Fibroblast of peridontal ligament (primary cell): Measurements from ENCODE around the gene PCSK6.
"Not testable (repeated sequence)": the region's sequence is repeated elsewhere in the genome, so short reads cannot be mapped to it uniquely, and the experiment has no call there.

Experiments
- DNase-seq: peaks from one replicate; pipeline ENCODE4 v3.0.0-alpha.2; 2010; ENCODE audit errors: extremely low read depth

The PCSK6 gene

DNA sequence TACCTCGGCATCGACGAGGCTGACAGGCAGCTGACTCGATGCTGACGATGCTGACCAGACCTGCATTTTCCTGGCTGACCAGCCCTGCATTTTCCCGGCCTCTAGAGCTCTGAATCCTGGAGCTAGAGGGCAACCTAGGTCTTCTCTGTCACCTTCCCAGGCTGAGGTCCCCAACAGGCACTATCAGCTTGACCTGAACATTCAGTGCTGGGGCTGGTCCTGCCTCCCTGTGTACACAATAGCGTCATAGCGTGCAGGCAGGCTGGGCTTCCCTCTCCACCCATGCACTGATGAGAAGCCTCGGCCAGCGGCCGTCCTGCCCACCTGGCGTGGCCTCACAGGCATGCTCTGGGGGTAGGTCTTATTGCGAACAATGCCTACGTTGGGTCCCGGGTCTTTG lies 132.2 kb downstream of the PCSK6 start:
- DNase-seq, result no peak

DNA sequence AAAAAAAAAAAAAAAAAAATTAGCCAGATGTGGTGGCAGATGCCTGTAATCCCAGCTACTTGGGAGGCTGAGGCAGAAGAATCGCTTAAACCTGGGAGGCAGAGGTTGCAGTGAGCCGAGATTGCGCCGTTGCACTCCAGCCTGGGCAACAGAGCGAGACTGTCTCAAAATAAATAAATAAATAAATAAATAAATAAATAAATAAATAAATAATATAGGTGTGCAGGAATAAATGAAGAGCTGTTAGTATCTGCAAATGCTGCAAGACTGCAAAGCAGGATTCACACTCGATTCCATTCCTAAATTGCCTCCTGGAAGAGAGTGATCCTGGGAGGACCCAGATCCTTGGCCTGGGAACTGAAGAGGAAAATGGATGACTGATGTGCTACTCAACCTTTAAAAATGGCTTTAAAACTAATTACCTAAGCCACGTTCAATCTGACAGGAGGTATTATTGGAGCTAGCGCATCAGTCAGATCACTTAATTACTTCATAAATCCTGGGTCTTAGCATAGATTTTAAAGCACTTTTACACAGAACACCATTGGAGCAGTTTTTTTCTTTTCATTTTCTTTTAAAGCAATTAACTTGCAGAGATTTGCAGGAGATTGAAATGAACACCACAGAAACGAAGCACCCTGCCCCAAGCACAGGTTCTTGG lies 132.9 kb downstream of the PCSK6 start:
- DNase-seq, result not testable (repeated sequence)

DNA sequence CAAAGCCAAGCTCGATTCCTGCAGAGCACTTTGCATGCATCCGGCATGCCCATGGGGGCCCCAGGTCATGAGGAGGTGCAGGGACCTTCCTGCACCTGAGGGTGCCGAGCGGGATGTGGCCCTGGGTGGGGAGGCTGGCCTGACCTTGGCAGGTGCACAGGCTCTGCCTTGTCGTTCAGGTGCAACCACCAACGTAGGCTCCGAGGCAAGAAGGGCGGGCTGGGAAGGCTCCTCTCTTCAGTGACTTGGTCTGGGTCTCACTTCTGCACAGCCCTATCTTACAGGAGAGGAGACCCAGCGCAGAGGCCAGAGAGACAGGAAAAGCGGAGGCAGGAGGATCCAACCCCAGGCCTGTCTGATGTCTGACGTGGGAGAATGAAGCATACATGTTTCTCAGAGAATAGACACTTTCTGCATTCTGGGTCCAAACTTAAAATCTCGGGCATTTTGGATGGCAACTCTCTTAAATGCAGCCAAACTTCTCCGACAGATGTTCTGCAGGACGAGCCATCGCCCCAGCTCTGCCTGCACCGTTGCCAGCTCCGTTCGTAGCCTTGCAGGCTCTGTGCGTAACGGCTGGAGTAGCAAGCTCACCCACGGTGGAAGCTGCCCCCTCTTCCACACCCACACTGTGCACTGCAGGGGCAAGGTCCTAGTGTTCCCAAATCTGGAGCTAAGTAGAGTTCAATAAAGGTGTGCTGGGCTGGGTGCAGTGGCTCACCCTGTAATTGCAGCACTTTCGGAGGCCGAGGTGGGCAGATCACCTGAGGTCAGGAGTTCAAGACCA lies 133.6 kb downstream of the PCSK6 start:
- DNase-seq, result no peak

DNA sequence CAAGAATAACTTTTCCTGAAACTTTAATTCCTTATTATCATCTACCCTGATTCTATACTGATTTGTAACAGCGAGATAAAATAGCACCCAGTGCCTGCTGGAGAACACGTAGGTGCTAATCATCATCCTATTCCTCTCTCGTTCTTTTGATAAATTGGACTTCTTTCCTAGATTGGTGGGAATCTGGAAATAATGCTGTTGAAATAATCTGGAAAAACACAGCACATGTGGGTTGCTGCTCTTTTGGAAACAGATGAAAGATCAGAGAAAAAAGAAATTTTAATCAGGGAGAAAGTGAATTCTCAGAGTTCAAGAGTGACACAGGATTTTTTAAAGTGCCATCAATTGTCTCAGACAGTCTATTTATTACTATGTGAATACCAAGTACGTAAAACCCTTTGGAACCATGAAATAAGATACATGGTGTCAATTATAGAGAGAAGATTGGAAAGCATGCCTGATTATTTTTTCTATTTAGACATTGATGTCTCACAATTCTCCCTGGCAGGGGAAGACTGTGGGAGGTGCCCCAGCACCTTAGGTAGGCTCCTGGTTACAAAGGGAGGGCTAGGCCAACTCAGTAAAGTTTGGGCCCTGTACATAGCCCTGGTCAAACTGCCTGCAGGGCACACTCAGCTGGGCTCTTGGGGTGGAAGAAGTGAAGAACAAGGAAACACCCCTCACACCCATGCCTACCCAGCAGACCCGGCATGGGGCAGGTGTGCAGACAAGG lies 134.4 kb downstream of the PCSK6 start:
- no peak for DNase-seq

DNA sequence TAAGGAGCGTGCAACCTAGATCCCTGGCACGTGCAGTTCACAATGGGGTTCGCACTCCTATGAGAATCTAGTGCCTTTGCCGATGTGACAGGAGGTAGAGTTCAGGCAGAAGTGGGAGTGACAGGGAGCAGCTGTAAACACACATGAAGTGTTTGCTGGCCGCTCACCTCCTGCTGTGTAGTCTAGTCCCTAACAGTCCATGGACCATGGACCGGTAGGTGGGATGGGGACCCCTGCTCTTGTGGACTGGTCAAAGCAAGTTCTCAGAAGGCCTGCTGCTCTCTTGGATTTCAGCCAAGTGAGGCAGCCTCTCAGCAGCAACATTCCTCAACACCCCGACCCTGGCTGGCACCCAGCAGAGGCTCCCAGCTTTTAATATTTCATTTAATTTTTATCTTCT lies 136.3 kb downstream of the PCSK6 start:
- no peak for DNase-seq

DNA sequence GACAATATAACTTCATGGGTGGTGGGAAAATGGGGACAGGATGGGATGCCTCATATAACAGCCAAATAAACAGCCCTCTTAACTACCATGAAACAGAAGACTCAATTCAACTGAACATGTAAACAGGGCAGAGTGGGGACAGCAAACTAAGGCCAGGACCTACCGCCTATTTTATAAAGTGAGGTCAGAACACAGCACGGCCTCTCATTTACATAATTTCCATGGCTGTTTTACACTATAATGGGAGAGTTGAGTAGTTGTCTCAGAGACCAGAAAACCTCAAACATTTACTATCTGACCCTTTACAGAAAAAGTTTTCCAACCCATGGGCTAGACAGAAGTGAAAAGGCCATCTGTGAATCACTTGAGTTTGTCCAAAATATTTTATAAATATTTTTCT lies 137.8 kb downstream of the PCSK6 start:
- no peak for DNase-seq

DNA sequence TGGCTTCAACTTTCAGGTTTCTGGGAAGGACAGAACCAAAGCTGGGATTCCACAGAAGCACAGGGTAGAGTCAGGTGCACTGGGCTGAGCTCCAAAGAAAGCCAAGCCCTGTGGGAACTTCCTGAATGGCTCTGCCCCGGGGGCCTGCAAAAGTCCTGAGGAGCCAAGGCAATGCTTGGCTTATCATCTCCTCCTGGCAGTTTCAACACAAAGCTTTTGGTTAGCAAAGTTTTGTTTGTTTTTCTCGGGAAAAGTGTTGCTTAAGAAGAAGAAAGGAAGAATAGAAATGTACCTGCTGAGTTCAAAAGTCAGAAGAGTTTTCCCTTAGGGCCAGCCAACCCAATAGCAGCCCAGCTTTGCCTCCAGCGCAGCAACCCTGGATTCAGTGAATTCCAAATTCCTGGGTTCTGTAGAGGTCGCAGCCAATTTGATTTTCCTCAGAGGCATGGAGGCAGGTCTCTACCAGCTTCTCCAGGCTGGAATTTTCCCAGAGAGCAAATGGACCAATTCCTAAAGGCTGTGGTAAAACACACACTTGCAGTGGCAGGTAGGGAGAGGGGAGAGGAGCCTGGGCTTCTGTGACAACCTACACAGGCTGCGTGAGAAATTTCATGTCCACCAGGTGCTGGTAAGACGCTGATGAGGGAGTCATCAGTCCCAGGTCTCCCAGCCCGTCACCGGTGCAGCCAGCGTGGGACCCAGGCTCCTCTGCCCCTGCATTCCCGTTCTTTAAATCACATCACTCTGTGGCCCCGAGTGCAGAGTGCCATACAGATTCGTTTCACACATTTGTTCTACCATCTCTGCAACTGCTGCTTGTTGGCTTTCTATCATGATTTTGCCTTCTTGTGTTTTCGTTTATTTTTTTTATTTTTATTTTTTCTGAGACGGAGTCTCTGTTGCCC lies 140.2 kb downstream of the PCSK6 start:
- no peak for DNase-seq

DNA sequence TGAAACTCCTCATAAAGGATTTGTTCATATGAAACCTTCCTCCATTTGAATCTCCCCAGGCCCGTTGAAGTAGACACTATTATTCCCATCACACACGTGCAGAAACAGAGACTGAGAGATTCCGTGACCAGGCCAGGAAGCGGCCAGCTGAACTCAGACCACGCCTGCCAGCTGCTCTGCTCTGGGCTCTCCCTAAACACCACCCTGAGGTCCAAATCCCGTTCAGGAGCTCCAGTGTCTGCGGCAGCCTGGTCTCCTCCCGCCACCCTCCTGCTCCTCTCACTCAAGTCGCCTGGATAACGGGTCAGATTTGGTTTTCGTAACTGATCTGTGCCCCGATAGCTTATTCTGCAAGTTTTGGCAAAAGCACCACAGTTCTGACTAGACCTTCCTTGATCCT lies 140.9 kb downstream of the PCSK6 start:
- DNase-seq, result no peak

DNA sequence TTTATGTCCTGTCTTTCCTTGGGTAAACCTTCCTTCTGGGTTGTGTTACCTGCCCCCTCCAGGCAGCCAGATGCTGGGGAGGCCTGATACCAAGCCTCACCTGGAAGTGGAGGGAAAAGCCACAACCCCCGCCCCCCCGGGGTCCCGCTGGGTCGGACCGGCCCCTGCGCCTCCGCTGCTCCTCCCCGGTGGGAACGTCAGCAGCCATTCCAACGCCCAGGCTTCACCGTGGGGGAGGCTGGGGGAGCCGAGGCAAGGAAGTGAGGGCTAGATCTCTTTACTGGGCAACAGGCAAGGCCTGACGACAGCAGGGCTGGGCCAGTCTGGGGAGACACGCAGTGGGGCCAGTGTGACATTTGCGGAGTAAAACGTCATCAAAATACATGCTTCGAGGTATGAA lies 141.5 kb downstream of the PCSK6 start:
- DNase-seq, result no peak

DNA sequence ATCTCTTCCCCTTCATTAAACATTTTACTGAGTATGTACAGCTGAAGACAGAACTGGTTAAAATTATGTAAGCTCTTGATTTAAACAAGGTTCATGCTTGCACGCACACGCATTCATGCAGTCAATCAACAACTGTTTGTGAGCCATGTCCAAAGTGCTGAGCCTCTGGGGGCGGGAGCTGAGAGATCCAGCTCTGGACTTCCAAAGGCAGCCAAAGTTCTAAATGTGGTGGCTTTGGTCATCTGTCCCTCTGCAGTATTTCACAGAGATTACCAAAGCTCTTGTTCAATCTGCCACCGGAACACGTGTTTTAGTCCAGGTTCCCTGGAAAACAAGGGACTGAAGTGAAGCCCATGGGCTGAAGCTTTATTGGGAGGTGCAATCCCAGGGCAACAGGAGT lies 142.1 kb downstream of the PCSK6 start:
- DNase-seq, result no peak

DNA sequence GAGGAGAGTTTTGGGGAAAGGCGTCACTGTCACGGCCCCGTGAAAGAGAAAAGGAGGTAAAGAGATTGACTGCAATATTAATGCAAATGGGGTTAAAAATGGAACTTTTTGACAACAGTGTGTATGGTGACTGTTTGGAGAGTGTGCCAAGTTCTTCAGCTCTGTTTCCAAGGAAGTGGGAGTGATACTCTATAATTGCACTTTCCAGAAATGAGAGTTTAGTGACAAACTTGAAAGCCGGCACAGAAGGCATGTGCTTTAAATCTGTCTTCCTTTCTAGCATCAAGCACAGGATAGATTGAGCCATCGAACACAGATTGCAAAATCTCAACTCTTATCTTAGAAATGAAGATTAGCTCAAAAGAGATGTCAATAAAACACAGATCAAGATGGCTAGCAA lies 142.6 kb downstream of the PCSK6 start:
- DNase-seq, result no peak

DNA sequence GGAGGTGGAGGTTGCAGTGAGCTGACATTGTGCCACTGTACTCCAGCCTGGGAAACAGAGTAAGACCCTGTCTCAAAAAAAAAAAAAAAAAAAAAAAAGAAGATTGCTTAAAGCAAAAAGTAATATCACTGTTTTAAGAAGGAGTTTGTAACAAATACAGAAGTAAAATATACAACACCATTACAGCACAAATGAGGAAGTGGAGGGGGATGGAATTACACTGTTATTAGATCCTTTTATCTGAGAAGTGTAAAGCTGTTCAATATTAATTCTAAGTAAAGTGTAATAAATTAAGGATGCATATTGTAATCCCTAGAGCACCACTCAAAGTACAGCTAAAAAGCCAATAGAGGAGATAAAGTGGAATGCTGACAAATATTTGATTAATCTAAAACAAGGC lies 147.5 kb downstream of the PCSK6 start:
- no peak for DNase-seq

DNA sequence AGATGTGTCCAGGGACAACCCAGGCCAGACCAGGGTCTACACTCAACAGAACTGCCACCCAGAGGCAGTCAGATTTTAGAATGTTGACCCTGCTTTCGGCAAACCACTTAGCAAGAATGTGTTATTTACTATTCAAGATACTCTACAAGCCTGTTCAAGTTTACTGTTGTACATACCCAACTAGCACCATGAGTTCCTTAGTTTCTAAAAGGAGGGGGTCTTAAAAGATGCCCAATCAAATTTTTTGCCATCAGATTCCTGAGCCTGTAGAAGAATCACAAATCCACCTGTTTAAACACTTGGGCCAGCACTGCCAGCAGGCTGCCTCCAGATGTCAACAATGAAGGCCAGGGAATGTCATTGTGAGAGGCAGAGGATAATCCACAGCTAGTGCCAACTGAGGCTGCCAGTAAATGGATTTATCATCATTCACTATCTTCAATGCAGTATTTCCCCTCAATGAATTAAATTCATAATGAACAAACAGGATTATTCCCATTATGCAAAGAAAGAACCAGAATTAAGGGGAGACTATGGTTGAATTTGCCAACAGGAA lies 150.9 kb downstream of the PCSK6 start:
- no peak for DNase-seq

DNA sequence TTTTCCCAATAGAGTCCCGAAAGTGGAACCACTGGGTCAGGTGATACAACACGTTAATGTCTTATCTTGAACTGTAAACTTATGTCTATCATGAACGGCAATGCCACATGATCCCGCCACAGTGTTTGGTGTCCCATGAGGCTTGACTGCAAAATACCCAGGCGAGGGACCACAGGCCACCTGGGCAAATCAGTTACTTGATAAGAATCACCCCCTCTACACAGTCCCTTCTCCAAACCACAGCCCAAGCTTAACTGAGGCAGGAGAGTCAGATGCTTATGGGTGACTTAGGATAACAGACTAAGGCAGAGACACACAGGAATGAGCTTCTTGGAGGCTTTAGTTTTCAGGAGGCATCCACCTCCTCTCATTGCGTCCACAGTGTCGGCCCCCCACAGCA lies 151.5 kb downstream of the PCSK6 start:
- no peak for DNase-seq

DNA sequence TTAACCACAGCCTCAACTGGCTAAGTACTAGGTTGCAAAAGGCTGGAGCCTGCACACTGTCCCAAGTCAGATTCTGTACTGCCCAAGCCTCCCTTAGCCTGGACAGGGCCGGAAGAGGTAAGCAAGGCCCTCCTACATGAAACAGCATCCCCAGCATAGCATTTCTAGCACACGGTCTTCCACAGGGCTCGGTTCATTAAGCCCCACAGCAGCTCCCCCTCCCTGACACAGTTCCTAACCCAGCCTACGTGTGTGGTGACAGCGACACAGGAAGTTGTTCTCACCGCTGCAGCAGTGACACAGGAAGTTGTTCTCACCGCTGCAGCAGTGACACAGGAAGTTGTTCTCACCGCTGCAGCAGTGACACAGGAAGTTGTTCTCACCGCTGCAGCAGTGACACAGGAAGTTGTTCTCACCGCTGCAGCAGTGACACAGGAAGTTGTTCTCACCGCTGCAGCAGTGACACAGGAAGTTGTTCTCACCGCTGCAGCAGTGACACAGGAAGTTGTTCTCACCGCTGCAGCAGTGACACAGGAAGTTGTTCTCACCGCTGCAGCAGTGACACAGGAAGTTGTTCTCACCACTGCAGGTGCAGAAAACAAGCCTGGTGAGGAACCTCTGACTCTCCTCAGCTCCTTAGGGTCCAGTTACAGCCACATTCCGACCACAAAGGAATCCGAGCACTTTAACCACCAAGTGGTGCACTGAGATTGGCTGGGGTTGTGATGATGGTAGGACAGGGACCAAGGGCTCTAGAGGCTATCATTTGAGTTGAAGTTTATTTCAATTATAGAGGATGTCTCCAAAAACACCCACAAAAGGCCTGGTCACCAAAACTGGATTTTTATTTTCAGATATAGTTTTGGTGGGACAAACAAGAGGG lies 155.4 kb downstream of the PCSK6 start:
- DNase-seq, result not testable (repeated sequence)

DNA sequence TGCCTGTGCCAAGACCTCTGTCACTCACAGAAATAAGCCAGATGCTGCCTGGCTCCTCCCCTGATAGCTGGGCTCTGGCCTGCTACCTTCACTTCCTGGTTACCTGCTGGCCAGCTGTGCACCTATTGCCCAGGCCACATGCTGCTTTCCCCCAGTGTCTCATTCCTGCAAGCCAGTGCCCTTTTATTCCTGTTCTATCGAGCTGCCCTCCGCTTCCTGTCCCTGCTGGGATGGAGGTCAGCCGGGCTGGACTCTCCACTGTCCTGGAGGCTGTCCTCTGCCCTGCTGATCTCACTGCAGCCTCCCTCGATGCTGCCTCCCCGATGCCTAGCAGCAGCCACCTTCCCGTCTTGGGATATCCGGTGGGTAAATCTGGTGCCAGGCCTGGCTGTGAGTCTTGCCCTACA lies 157.4 kb downstream of the PCSK6 start:
- no peak for DNase-seq

DNA sequence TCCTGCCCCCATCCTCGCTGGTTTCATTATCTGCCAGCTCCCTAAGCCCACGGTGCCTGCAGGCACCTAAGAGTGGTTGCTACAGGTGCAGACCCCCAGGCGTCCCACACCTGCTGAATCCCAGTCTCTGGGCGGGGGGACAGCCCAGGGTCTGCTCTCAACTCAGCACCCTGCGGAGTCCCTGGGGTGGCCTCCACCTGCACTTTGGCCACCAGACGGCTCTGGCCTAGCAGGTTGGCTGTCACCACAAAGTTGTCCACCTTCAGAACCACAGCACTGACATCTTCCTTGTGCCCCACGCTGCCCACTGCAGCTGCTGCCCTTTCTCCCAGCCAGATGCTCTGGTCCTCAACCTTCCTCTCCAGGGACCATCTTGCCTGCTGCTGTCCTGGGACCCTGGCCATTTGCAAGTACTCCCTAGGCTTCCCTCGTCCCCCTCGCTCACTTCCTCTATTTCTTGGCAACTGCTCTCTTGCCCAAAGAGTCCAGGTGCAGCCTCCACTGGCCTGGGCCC lies 159.6 kb downstream of the PCSK6 start:
- no peak for DNase-seq

DNA sequence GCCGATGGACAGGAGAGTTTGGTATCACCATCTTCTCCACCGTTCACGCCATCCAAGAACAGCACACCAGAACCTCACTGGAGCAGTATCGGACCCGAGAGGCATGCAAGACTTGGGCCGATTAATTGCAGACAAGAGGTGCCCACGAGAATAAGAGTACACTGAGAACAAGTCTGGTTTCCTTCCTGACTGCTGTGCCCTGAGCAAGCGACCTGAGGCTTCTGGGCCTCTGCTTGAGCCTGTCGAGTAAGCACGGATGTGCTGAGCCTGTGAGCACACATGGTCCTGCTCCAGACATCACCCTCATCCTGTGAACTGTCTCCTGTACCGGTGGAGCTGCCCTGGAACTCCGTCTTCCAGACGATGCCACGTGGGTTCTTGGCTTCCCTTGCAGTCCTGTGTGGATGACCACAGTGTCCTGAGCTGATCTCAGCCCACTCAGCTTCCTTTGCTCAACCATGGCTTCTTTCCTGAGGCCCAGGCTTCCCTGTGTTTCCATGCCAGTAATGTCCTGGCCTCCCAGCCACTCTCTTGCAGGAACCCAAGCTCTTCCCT lies 160.1 kb downstream of the PCSK6 start:
- no peak for DNase-seq

DNA sequence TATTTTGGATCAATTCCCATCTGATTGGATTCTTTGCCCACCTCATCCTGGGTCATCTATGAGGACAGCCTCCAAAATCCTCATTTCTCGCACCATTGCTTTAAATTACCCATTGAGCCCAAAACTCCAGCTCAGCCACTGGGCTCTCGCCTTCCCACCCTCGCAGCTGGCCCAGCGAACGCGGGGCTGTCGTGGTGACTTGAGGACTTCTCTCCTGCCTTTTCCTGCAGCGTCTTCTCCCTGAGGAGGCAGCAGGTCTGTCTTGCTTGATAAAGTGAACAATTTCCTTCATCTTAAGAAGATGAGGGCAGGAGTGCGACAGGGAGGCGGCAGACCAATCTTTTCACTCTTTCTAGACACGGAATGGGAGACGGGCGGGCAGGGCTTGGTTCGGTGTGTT lies 161.5 kb downstream of the PCSK6 start:
- no peak for DNase-seq

DNA sequence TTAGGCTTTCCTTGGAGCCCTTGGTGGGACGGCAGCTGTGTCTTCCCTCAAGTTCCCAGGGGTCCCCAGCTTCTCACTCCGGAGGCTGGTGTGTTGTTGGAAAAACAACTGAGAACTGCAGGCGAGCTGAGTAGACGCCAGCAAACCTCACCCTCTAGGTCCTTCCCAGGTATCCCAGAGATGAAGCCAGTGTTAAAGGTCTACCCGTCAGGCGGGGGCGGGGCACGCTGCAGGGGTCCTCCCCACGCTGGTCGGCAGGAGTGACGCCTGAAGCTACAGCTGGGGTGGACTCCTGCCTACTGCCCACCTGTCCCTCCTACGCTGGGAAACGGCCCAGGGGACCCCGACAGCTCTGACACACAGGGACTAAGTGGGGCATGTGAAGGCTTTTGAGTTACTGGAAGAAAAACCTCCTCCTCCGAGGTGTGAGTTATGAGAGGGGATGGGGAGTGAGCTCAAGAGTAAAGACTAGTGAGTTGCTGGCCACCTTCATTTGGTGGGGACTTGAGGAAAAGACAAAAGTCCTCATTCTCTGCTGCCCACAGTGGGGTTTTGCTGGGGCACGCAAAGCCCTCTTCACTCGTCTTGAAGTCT lies 162.3 kb downstream of the PCSK6 start:
- DNase-seq, result no peak
